PC-3 (cell line): ENCODE data around the gene OBSL1. TPM values are rescaled to one million over a fixed set of nuclear protein-coding genes. Genes with fewer than 3 reads are reported as not detected.

Experiments used
- ATAC-seq: fragments of 200-7000 bp; cut with Tn5 transposase; 2 replicates; pipeline ENCODE4 v1.9.1; 2020; ENCODE audit warnings: mild to moderate bottlenecking, moderate library complexity
- BruUV-seq: library from RNA; stranded (reverse); fragments of 400-500 nt; replicated peaks from 2 replicates; lab custom pipeline; 2021; lab: Mats Ljungman, UMichigan
- CTCF ChIA-PET: fragments of 300-600 bp; sonication (Branson Sonifier 250); formaldehyde crosslinking; loops from one replicate; lab custom pipeline; 2022; ENCODE audit warnings: antibody characterized with exemption; lab: Charles Lee
- POLR2A ChIA-PET: fragments of 300-600 bp; sonication (Branson Sonifier 250); formaldehyde crosslinking; loops from one replicate; lab custom pipeline; 2022; ENCODE audit warnings: antibody characterized with exemption; ENCODE audit not compliant: unreplicated experiment; lab: Charles Lee
- DNase-seq: peaks from one replicate; pipeline ENCODE4 v3.0.0-alpha.2; 2015
- H2AFZ ChIP-seq: fragments of 300-600 bp; sonication (generic); 2 replicates; pipeline ENCODE4 v1.6.0; 2016; ENCODE audit warnings: antibody characterized with exemption, low read length
- H3F3A ChIP-seq: fragments of 300-600 bp; sonication (generic); one replicate; pipeline ENCODE4 v1.6.0; 2017; ENCODE audit warnings: antibody characterized with exemption, low read length, control low read depth, mild to moderate bottlenecking; ENCODE audit not compliant: unreplicated experiment
- H3K27ac ChIP-seq: fragments of 300-600 bp; sonication (generic); 2 replicates; pipeline ENCODE4 v1.5.1; 2016; ENCODE audit warnings: mild to moderate bottlenecking, low read length
- H3K27me3 ChIP-seq: fragments of 300-600 bp; sonication (generic); 2 replicates; pipeline ENCODE4 v1.6.1; 2016; ENCODE audit warnings: low read length, mixed read lengths
- H3K36me3 ChIP-seq: fragments of 300-600 bp; sonication (generic); 2 replicates; pipeline ENCODE4 v1.6.1; 2016; ENCODE audit warnings: low read depth, mixed run types, low read length, mixed read lengths
- H3K4me1 ChIP-seq: fragments of 300-600 bp; sonication (generic); 2 replicates; pipeline ENCODE4 v1.5.1; 2016; ENCODE audit warnings: low read length; ENCODE audit not compliant: insufficient read depth
- H3K4me2 ChIP-seq: fragments of 300-600 bp; sonication (generic); 2 replicates; pipeline ENCODE4 v1.6.0; 2016; ENCODE audit warnings: low read length
- H3K4me3 ChIP-seq: fragments of 300-600 bp; sonication (generic); 2 replicates; pipeline ENCODE4 v1.5.1; 2016; ENCODE audit warnings: mild to moderate bottlenecking, low read length, mixed read lengths
- H3K79me2 ChIP-seq: fragments of 300-600 bp; sonication (generic); 2 replicates; pipeline ENCODE4 v1.6.1; 2017; ENCODE audit warnings: low read length, mixed read lengths
- H3K9ac ChIP-seq: fragments of 300-600 bp; sonication (generic); 2 replicates; pipeline ENCODE4 v1.6.0; 2016; ENCODE audit warnings: mild to moderate bottlenecking, low read length
- H3K9me2 ChIP-seq: fragments of 300-600 bp; sonication (generic); replicated peaks from 2 replicates; pipeline ENCODE4 v1.6.1; 2016; ENCODE audit warnings: mixed run types, low read length, mixed read lengths
- H3K9me3 ChIP-seq: fragments of 300-600 bp; sonication (generic); 2 replicates; pipeline ENCODE4 v1.6.1; 2016; ENCODE audit warnings: low read length, mixed read lengths
- H4K20me1 ChIP-seq: fragments of 300-600 bp; sonication (generic); 2 replicates; pipeline ENCODE4 v1.6.1; 2016; ENCODE audit warnings: low read length, mixed read lengths
- EZH2 ChIP-seq: fragments of 300-600 bp; sonication (generic); IDR thresholded peaks from one replicate; pipeline ENCODE4 v1.6.1; 2017; ENCODE audit warnings: antibody characterized with exemption, mild to moderate bottlenecking, low read length; ENCODE audit not compliant: unreplicated experiment
- EZH2phosphoT487 ChIP-seq: fragments of 300-600 bp; sonication (generic); IDR thresholded peaks from 2 replicates; pipeline ENCODE4 v1.6.1; 2018; ENCODE audit warnings: mild to moderate bottlenecking, antibody characterized with exemption, low read length, borderline replicate concordance
- intact Hi-C: fragments of 100-400 bp; cut with micrococcal nuclease; formaldehyde crosslinking; loops from 2 replicates; pipeline ENCODE4 v1.9.0; 2023
- total RNA-seq: library from RNA; depleted of rRNA; stranded (reverse); fragments of >200 nt; gene quantifications from 2 replicates; pipeline ENCODE4 v1.2.3, GENCODE V29; 2014
- TF ChIP-seq, protein P1 (sequence below): fragments of 300-600 bp; sonication (generic); conservative IDR thresholded peaks from 2 replicates; pipeline ENCODE4 v1.5.1; 2017; ENCODE audit warnings: antibody characterized with exemption, low read depth, mild to moderate bottlenecking, low read length

The OBSL1 gene
- total RNA-seq, 1 experiment from 2014 or later = 122 TPM

DNA sequence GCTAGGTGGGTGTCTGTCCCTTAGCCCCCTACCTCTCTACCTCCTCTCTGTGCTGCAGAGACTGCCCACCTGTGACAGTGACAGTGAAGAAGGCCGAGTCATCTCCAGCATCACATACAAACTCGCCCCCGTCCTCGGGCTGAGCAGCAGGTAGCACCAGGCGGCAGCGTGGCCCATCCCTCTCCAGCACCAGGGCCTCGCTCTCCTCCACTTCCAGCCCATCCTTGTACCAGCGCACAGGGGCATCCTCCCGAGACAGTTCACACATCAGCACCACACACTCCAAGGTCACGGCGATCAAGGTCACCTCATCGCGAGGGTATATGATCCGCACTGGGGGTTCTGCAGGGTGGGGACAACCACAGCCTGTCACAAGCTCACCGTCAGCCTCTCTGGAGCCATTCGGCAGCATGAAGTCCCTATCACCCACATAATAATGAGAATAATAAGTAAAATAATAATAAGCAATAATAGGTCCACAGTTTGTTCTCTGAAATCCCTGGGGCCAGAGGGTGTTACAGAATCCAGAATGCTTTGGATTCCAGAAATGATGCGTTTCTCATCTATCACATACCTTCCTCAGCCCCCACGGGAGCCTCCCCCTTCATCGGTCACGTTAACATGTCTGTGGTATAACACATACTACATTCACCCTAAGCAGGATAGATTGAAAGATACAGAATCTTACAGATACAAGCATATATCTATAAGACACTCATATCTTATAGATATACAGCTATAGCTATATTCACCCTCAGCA is 12.0 kb downstream of the OBSL1 start:
- Histone ChIP-seq H2AFZ (no peak overlapping the region), H3K9me3 (no peaks in the 10 kb centered on the region), H3K4me1 (no peaks in the 10 kb centered on the region), H3K4me2 (no peak overlapping the region), H3K79me2 (no peaks in the 10 kb centered on the region), H3K36me3 (no peaks in the 10 kb centered on the region; the same call in 1 of the 2 replicates), H3F3A (no peaks in the 10 kb centered on the region), H3K27ac (no peak overlapping the region), H3K9ac (no peak overlapping the region), H4K20me1 (no peaks in the 10 kb centered on the region), H3K9me2 (no peaks in the 10 kb centered on the region), H3K27me3 (no peaks in the 10 kb centered on the region), H3K4me3 (no peak overlapping the region)
- no peak for ATAC-seq
- BruUV-seq = no TSS peak
- intact Hi-C loops = no loop called here
- no peak for TF ChIP-seq EZH2phosphoT487
- TF ChIP-seq EZH2 = no peak
- TF ChIP-seq, protein P1, sequence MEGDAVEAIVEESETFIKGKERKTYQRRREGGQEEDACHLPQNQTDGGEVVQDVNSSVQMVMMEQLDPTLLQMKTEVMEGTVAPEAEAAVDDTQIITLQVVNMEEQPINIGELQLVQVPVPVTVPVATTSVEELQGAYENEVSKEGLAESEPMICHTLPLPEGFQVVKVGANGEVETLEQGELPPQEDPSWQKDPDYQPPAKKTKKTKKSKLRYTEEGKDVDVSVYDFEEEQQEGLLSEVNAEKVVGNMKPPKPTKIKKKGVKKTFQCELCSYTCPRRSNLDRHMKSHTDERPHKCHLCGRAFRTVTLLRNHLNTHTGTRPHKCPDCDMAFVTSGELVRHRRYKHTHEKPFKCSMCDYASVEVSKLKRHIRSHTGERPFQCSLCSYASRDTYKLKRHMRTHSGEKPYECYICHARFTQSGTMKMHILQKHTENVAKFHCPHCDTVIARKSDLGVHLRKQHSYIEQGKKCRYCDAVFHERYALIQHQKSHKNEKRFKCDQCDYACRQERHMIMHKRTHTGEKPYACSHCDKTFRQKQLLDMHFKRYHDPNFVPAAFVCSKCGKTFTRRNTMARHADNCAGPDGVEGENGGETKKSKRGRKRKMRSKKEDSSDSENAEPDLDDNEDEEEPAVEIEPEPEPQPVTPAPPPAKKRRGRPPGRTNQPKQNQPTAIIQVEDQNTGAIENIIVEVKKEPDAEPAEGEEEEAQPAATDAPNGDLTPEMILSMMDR = no peak
- no peak for DNase-seq
- ChIA-PET POLR2A (no interaction called here), CTCF (interaction anchor here (0.5 to 0.7 kb wide), 4 partner anchors 37 to 611 kb away, joined by 3 to 4 read pairs (median 4); no protein-coding TSS in a partner anchor)

DNA sequence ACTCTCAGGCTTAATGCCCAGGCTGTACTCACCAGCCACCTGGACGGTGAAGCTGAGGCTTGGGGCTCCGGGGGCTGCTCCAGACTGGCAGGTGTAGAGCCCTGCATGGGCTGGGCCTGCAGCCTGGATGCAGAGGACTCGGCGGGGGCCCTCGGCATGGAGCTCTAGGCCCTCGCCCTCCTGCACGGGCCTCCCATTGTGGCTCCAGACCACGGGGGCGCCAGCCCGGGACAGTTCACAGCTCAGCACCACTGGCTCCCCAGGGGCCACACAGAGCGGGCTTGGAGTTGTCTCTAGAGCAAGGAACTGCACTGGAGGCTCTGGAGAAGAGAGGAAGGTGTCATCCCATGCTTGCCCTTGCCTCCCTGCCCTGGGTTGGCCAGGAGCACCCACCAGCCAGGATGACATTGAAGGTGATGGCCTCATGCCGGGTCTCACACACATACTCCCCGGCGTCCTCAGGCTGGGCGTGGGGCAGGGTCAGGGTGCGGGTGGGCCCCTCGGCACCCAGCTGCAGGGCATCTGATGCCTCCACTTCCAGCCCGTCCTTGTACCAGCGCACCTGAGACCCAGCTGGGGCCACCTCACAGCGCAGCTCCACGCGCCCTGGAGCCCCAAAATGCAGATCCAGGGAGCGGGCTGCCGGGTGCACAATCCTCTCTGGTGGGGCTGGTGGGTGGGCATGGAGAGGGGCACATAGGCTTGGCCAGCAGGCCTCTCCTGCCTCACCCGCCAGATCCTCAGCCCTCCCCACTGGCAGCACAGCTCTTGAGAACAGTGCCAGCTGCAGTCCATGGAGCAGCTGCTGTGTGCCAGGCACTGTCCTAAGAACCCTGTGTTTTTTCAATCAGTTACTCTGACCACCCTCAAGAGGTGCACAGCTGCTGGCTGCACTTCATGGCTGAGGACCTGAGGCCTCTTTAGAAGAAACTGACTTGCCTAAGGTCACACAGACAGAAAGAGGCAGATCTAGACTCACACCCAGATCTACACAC is 13.3 kb downstream of the OBSL1 start:
- H4K20me1 ChIP-seq = no peaks in the 10 kb centered on the region
- no peak overlapping the region for H2AFZ ChIP-seq
- intact Hi-C loops = no loop called here
- ChIA-PET CTCF (no interaction called here), POLR2A (interaction anchor here (0.5 kb wide), 1 partner anchor 170 kb away, joined by 4 read pairs; the partner anchor contains the start of gene DNPEP)
- H3K4me2 ChIP-seq = no peak overlapping the region
- BruUV-seq = no TSS peak
- ATAC-seq (no peak), DNase-seq (no peak)
- no peaks in the 10 kb centered on the region; the same call in 1 of the 2 replicates for H3K36me3 ChIP-seq
- no peak overlapping the region for H3K4me3 ChIP-seq
- peaks cover under 1% of the 10 kb centered on the region; the same call in 1 of the 2 replicates for H3K4me1 ChIP-seq
- H3F3A ChIP-seq = no peaks in the 10 kb centered on the region
- no peaks in the 10 kb centered on the region for H3K27me3 ChIP-seq
- H3K9me3 ChIP-seq = no peaks in the 10 kb centered on the region
- H3K79me2 ChIP-seq = no peaks in the 10 kb centered on the region
- H3K27ac ChIP-seq = no peak overlapping the region
- TF ChIP-seq, protein P1 = no peak
- TF ChIP-seq EZH2 (no peak), EZH2phosphoT487 (no peak)
- no peak overlapping the region for H3K9ac ChIP-seq
- no peaks in the 10 kb centered on the region for H3K9me2 ChIP-seq
